Measurements from ENCODE around the gene TMEM123.

The TMEM123 gene

DNA sequence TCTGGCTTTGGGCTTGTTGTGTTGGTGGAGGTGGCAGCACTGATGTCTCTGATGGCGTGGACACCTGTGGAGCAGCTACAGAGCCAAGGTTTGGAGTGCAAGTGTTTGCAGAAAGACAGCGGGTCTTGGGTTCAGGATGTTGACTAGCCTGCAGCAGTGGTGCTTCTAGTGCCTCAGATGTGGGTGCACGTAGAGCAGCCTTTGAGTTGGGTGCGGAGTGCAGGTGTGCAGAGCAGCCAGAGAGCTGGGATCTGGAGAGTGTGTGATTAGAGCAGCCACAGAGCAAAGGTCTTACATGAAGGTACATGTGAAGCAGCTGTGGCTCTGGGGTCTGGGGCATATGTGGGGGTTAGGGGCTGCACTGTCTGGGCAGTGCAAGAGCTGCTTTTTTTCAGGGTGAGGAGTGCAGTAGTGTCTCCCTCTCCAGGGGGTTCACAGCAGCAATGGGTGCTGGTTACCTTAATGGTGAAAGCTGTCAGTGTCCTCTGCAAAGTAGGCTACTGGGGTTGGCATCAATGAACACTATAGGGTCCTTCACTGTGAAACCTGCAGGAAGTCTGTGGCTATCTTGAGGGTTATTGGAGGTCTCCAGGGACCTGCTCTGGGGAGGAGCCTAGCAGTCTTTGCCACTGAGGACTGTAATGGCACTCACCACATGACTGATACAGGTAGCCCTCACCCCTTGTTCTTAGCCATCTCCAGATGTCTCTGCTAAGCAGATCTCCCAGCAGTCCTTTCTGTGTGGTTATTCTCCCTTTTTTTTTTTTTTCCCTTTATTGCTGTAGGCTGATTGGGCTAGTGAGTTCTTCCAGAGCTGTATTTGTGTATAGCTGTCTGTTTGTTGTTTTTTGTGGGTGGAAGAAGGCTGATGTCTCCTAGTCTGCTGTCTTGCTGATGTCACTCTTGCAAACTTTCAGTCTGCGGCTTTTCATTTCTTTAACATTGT lies 91.2 kb downstream of the TMEM123 start:
- peak; percentile 79 for DNase-seq
- Mint-ChIP-seq H3K4me1 (peaks cover 59% of the 10 kb centered on the region), H3K27ac (peak overlapping the region; percentile 92), H3K4me3 (peak overlapping the region; percentile 16), H3K36me3 (peaks cover 70% of the 10 kb centered on the region), H3K9me3 (no peaks in the 10 kb centered on the region), H3K27me3 (no peaks in the 10 kb centered on the region)
- CTCF ChIA-PET: interaction anchor here (0.6 to 2.6 kb wide), 11 partner anchors 13 to 579 kb away, joined by 3 to 20 read pairs (median 4); no protein-coding TSS in a partner anchor

DNA sequence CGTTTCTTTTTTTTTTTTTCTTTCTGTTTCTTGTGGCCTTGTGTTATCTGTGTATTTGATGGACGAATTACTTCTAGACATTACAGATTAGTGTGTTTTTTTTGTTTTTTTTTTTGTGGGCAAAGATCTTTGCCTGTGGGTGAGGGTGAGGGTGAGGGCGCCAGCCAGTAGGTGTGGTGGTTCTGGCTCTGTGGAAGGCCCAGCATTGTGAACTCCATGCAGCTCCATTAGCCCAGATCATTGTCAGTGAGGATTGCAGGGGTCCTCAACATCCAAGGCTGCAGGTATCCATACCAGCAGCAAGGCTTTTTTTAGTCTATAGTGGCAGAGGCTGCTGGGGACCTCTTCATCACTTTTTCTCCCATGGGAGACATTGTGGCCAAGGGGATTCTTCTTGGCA lies 91.9 kb downstream of the TMEM123 start:
- CTCF ChIA-PET: interaction anchor here (0.6 to 2.6 kb wide), 9 partner anchors 12 to 252 kb away, joined by 3 to 20 read pairs (median 4); no protein-coding TSS in a partner anchor
- H3K36me3 Mint-ChIP-seq: peaks cover 73% of the 10 kb centered on the region
- H3K9me3 Mint-ChIP-seq: no peaks in the 10 kb centered on the region
- H3K4me3 Mint-ChIP-seq: peak overlapping the region; percentile 15
- no peaks in the 10 kb centered on the region for H3K27me3 Mint-ChIP-seq
- peaks cover 60% of the 10 kb centered on the region for H3K4me1 Mint-ChIP-seq
- peak; percentile 27 for DNase-seq
- H3K27ac Mint-ChIP-seq: peak overlapping the region; percentile 92

DNA sequence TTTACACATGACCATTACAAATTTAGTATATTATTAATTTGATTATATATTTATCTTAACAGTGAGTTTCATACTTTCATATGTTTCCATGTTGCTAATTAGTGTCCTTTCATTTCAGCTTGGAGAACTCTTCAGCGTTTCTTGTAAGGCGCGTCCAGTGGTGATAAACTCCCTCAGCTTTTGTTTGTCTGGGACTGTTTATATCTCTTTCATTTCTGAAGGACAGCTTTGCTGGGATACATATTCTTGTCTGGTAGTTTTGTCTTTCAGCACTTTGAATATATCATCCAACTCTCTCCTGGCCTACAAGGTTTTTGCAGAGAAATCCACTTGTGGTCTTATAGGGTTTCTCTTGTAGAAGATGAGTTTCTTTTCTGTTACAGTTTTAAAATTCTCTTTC lies 93.2 kb downstream of the TMEM123 start:
- no peak for DNase-seq
- peaks cover 73% of the 10 kb centered on the region for H3K36me3 Mint-ChIP-seq
- peak overlapping the region; percentile 29 for H3K27ac Mint-ChIP-seq
- CTCF ChIA-PET: interaction anchor here (0.8 to 1.9 kb wide), 2 partner anchors 9 to 11 kb away, joined by 3 to 4 read pairs; no protein-coding TSS in a partner anchor
- no peaks in the 10 kb centered on the region for H3K9me3 Mint-ChIP-seq
- peaks cover 61% of the 10 kb centered on the region for H3K4me1 Mint-ChIP-seq
- no peaks in the 10 kb centered on the region for H3K27me3 Mint-ChIP-seq
- H3K4me3 Mint-ChIP-seq: no peak overlapping the region

DNA sequence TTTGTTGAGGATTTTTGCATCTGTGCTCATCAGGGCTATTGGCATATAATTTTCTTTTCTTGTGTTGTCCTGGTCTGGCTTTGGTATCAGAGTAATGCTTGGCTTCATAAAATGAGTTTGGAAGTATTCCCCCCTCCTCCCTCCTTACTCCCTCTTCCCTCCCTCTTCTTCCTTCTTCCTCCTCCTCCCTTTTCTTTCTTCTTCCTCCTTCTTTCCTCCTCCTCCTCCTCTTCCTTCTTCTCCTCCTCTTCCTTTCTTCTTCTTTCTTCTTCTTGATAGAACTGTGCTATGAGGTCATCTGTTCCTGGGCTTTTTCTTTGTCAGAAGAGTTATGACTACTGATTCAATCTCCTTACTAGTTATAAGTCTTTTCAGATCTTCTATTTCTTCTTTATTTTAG lies 95.4 kb downstream of the TMEM123 start:
- no peak overlapping the region for H3K4me3 Mint-ChIP-seq
- H3K4me1 Mint-ChIP-seq: peaks cover 52% of the 10 kb centered on the region
- H3K36me3 Mint-ChIP-seq: peaks cover 67% of the 10 kb centered on the region
- no peaks in the 10 kb centered on the region for H3K27me3 Mint-ChIP-seq
- no peak overlapping the region for H3K27ac Mint-ChIP-seq
- no peak for DNase-seq
- CTCF ChIA-PET: no interaction called here
- H3K9me3 Mint-ChIP-seq: no peaks in the 10 kb centered on the region

DNA sequence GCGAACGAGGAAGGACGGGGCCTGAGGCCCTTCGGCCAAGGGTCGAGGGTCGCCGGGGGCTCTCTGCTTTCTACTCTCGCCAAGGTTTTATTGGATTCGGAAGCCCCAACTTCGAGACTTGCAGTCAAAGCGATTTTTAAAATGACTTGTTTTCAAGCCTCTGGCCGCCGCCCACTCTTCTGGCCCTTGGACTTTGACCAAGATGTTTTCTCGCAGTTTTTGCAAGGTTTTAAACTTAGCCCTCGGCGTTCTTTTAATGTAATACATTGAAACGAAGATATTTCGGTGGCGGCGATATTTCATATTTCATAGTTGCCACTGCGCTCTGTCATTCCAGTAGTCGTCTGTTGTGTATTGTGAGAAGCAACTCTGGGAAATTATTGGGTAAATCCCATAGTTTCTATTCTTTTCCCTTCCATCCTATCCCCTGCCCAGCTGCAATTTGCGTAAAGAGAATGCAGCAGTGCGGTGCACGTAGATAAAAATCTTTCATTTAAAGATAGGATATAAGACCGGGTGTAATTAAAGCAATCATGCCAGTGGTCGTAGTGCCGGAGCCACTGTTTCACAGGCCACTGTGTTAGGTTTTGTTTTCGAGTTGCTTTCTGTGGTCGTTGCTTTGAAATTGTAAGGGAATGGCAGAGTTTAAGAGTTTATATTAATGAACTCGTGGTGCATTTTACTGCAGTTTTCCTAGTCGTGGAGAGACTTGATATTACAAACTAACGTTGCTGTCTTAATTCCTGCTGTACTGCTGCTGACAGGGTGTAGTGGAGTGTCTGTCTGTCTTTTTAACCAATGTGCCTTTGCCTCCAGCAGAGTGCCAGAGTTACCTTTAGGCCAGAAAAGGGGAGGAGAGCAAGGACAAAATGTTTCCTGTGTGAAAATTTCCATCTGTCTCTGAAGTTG lies 104.8 kb downstream of the TMEM123 start:
- H3K36me3 Mint-ChIP-seq: peaks cover 32% of the 10 kb centered on the region
- peak; percentile 39 for DNase-seq
- H3K9me3 Mint-ChIP-seq: no peaks in the 10 kb centered on the region
- no peaks in the 10 kb centered on the region for H3K27me3 Mint-ChIP-seq
- H3K4me3 Mint-ChIP-seq: peak overlapping the region; percentile 98
- peak overlapping the region; percentile 96 for H3K27ac Mint-ChIP-seq
- H3K4me1 Mint-ChIP-seq: peaks cover 41% of the 10 kb centered on the region
- CTCF ChIA-PET: interaction anchor here (1.1 to 2.6 kb wide), 3 partner anchors 13 to 264 kb away, joined by 3 to 13 read pairs (median 4); no protein-coding TSS in a partner anchor

DNA sequence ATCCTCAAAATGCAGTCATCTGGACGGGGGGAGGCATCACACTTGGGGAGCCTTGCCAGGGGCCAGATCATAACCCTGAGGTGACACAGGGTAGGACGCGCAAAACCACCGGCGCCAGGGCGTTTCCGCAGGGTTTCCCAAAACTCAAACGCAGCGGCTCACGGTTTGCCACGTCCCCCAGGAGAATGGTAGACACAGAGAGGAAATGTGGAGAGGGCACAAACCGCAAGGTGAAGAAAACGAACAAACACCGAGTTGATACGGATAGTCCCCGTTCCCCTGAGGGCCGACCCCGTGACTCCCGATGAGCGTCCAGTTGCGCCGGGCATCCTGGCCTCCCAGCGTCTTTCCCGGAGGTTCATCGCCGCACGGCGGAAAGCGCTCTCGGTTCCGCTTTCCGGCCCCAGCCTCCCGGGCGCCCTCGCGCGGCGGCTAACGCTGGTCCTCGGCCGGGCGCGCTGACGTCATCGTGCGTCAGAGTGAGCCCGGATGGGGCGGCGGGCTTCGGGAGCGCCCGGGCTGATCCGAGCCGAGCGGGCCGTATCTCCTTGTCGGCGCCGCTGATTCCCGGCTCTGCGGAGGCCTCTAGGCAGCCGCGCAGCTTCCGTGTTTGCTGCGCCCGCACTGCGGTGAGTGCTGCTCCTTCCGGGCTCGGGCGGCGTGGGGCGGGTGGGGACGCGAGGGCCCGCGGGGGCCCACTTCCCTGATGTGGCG lies 105.7 kb downstream of the TMEM123 start, which contains the start of gene BIRC2:
Gene BIRC2 (plus strand): TSS at position 467 of the 714 bp plus-strand sequence. CDS start 2,641 bp downstream, outside the sequence.
- peak within 1 kb of the TSS; percentile 98 for H3K4me3 Mint-ChIP-seq
- peaks cover 43% of the 10 kb centered on the region for H3K4me1 Mint-ChIP-seq
- no peaks in the 10 kb centered on the region for H3K27me3 Mint-ChIP-seq
- peak; percentile 95 for DNase-seq
- CTCF ChIA-PET: interaction anchor here (2.6 to 8.0 kb wide), 3 partner anchors 57 to 266 kb away, joined by 13 to 158 read pairs (median 136); no protein-coding TSS in a partner anchor
- no peaks in the 10 kb centered on the region for H3K9me3 Mint-ChIP-seq
- H3K27ac Mint-ChIP-seq: peak within 1 kb of the TSS; percentile 96
- H3K36me3 Mint-ChIP-seq: peaks cover 28% of the 10 kb centered on the region

DNA sequence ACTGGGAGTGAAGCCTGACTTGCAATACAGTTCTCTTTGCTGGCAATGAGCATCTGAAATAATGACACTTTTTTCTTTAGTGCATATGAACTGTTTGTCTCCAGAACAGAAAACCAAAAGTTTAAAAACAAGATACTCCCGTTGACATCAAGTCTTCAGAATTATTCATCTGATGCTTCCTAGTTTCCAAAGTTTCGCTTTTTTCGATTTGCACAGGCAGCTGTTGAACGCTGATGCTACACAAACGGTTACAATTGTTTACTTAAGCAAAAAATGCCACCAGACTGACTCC lies 106.2 kb downstream of the TMEM123 start:
- no peak for DNase-seq
- no peaks in the 10 kb centered on the region for H3K9me3 Mint-ChIP-seq
- peaks cover 24% of the 10 kb centered on the region for H3K36me3 Mint-ChIP-seq
- H3K4me1 Mint-ChIP-seq: peaks cover 43% of the 10 kb centered on the region
- H3K27me3 Mint-ChIP-seq: no peaks in the 10 kb centered on the region
- peak overlapping the region; percentile 98 for H3K4me3 Mint-ChIP-seq
- CTCF ChIA-PET: interaction anchor here (6.6 to 8.0 kb wide), 2 partner anchors 56 to 267 kb away, joined by 136 to 158 read pairs; no protein-coding TSS in a partner anchor
- peak overlapping the region; percentile 96 for H3K27ac Mint-ChIP-seq

Measured in activated naive CD4-positive, alpha-beta T cell treated with anti-CD3 and anti-CD28 coated beads, Interleukin-2, amount 10 ng/mL, durations not matched to agents 7 days and 5 days (primary cell).